Activated CD4-positive, alpha-beta memory T cell treated with anti-CD3 and anti-CD28 coated beads, Interleukin-2, amount 10 ng/mL, durations not matched to agents 7 days and 5 days (primary cell): ENCODE data around the gene ARRB1. TPM values are rescaled to one million over a fixed set of nuclear protein-coding genes. Genes with fewer than 3 reads are reported as not detected.

Source experiments
- CTCF ChIA-PET: fragments of 350-600 bp; sonication (Branson Sonifier 250); formaldehyde crosslinking; loops from one replicate; lab custom pipeline; 2021; ENCODE audit warnings: antibody characterized with exemption, inconsistent platforms; lab: Charles Lee
- POLR2A ChIA-PET: fragments of 350-600 bp; sonication (Branson Sonifier 250); formaldehyde crosslinking; loops from one replicate; lab custom pipeline; 2021; ENCODE audit warnings: antibody characterized with exemption; lab: Charles Lee
- DNase-seq: peaks from one replicate; pipeline ENCODE4 v3.0.0-alpha.2; 2020
- H3K27ac Mint-ChIP-seq: one replicate; pipeline ENCODE4 v1.8.0; 2021; ENCODE audit warnings: mild to moderate bottlenecking, mixed read lengths
- H3K27me3 Mint-ChIP-seq: one replicate; pipeline ENCODE4 v1.8.0; 2021; ENCODE audit warnings: mixed read lengths
- H3K36me3 Mint-ChIP-seq: one replicate; pipeline ENCODE4 v1.8.0; 2021; ENCODE audit warnings: low read depth, mixed read lengths
- H3K4me1 Mint-ChIP-seq: one replicate; pipeline ENCODE4 v1.8.0; 2021; ENCODE audit warnings: mixed read lengths
- H3K4me3 Mint-ChIP-seq: one replicate; pipeline ENCODE4 v1.8.0; 2021; ENCODE audit warnings: mild to moderate bottlenecking, mixed read lengths
- H3K9me3 Mint-ChIP-seq: one replicate; pipeline ENCODE4 v1.8.0; 2021; ENCODE audit warnings: mixed read lengths
- total RNA-seq, 2 experiments: library from RNA; stranded (reverse); gene quantifications; one replicate each; pipeline ENCODE4 v1.2.3, GENCODE V29; 2021

The ARRB1 gene
- total RNA-seq, 2 experiments from 2014 or later = 13.4 to 19.0 TPM

- ChIA-PET CTCF (no interaction called here), POLR2A (no interaction called here)
- no peak overlapping the region for H3K4me3 Mint-ChIP-seq
These were observed 3.5 kb downstream of the ARRB1 start for GRCh38 chr11:75347781-75348566.

GRCh38 chr11:75346912-75347647 is 4.4 kb downstream of the ARRB1 start:
- Mint-ChIP-seq H3K4me3 (no peak overlapping the region), H3K36me3 (no peaks in the 10 kb centered on the region), H3K27me3 (no peaks in the 10 kb centered on the region), H3K4me1 (peaks cover 44% of the 10 kb centered on the region), H3K9me3 (no peaks in the 10 kb centered on the region), H3K27ac (no peak overlapping the region)
- POLR2A ChIA-PET = no interaction called here
- CTCF ChIA-PET = interaction anchor here (0.5 kb wide), 1 partner anchor 23 kb away, joined by 3 read pairs; no protein-coding TSS in a partner anchor
- DNase-seq = no peak

More at GRCh38 chr11:75347781-75348566, 3.5 kb downstream of the ARRB1 start:
- no peak overlapping the region for H3K27ac Mint-ChIP-seq
- H3K4me1 Mint-ChIP-seq = peaks cover 45% of the 10 kb centered on the region
- H3K9me3 Mint-ChIP-seq = no peaks in the 10 kb centered on the region
- no peaks in the 10 kb centered on the region for H3K27me3 Mint-ChIP-seq
- DNase-seq = no peak
- no peaks in the 10 kb centered on the region for H3K36me3 Mint-ChIP-seq

GRCh38 chr11:75346296-75346695 is 5.2 kb downstream of the ARRB1 start:
- H3K9me3 Mint-ChIP-seq = no peaks in the 10 kb centered on the region
- no peak for DNase-seq
- no peak overlapping the region for H3K27ac Mint-ChIP-seq
- CTCF ChIA-PET = interaction anchor here (0.5 kb wide), 1 partner anchor 24 kb away, joined by 3 read pairs; no protein-coding TSS in a partner anchor
- H3K4me3 Mint-ChIP-seq = no peak overlapping the region
- no peaks in the 10 kb centered on the region for H3K27me3 Mint-ChIP-seq
- no peaks in the 10 kb centered on the region for H3K36me3 Mint-ChIP-seq
- POLR2A ChIA-PET = no interaction called here
- H3K4me1 Mint-ChIP-seq = peaks cover 47% of the 10 kb centered on the region

- H3K36me3 Mint-ChIP-seq = no peaks in the 10 kb centered on the region
- DNase-seq = no peak
- ChIA-PET POLR2A (no interaction called here), CTCF (no interaction called here)
- H3K4me3 Mint-ChIP-seq = no peak overlapping the region
- H3K27me3 Mint-ChIP-seq = no peaks in the 10 kb centered on the region
- H3K4me1 Mint-ChIP-seq = peaks cover 49% of the 10 kb centered on the region
- no peak overlapping the region for H3K27ac Mint-ChIP-seq
- no peaks in the 10 kb centered on the region for H3K9me3 Mint-ChIP-seq
These were observed 5.9 kb downstream of the ARRB1 start for GRCh38 chr11:75345455-75346160.

- no peak for DNase-seq
- Mint-ChIP-seq H3K27ac (no peak overlapping the region), H3K9me3 (no peaks in the 10 kb centered on the region), H3K36me3 (no peaks in the 10 kb centered on the region), H3K4me1 (peaks cover 50% of the 10 kb centered on the region), H3K27me3 (no peaks in the 10 kb centered on the region), H3K4me3 (no peak overlapping the region)
- POLR2A ChIA-PET = no interaction called here
- CTCF ChIA-PET = no interaction called here
These were observed 6.6 kb downstream of the ARRB1 start for GRCh38 chr11:75344761-75345454.

- CTCF ChIA-PET = no interaction called here
- H3K27ac Mint-ChIP-seq = no peak overlapping the region
- peaks cover 56% of the 10 kb centered on the region for H3K4me1 Mint-ChIP-seq
These were observed 7.3 kb downstream of the ARRB1 start for GRCh38 chr11:75344186-75344585.

GRCh38 chr11:75342966-75343870 is 8.2 kb downstream of the ARRB1 start:
- Mint-ChIP-seq H3K27ac (no peak overlapping the region), H3K27me3 (no peaks in the 10 kb centered on the region), H3K4me1 (peaks cover 63% of the 10 kb centered on the region), H3K36me3 (no peaks in the 10 kb centered on the region), H3K4me3 (no peak overlapping the region), H3K9me3 (no peaks in the 10 kb centered on the region)
- ChIA-PET CTCF (interaction anchor here (0.7 to 1.7 kb wide), 3 partner anchors 13 to 63 kb away, joined by 3 to 4 read pairs (median 4); no protein-coding TSS in a partner anchor), POLR2A (interaction anchor here (1.0 to 4.9 kb wide), 2 partner anchors 8 to 40 kb away, joined by 3 to 49 read pairs; partner anchors contain the start of gene ARRB1)
- DNase-seq = no peak

More at GRCh38 chr11:75344186-75344585, 7.3 kb downstream of the ARRB1 start:
- POLR2A ChIA-PET = no interaction called here
- H3K9me3 Mint-ChIP-seq = no peaks in the 10 kb centered on the region
- H3K36me3 Mint-ChIP-seq = no peaks in the 10 kb centered on the region
- no peaks in the 10 kb centered on the region for H3K27me3 Mint-ChIP-seq
- no peak overlapping the region for H3K4me3 Mint-ChIP-seq
- DNase-seq = no peak

GRCh38 chr11:75342231-75342918 is 9.1 kb downstream of the ARRB1 start:
- no peak overlapping the region for H3K4me3 Mint-ChIP-seq
- CTCF ChIA-PET = interaction anchor here (1.7 to 2.8 kb wide), 2 partner anchors 12 to 62 kb away, joined by 4 to 12 read pairs; no protein-coding TSS in a partner anchor
- H3K27ac Mint-ChIP-seq = peak overlapping the region; percentile 45
- DNase-seq = no peak
- POLR2A ChIA-PET = interaction anchor here (1.0 to 4.9 kb wide), 2 partner anchors 9 to 40 kb away, joined by 3 to 49 read pairs; partner anchors contain the start of gene ARRB1
- H3K27me3 Mint-ChIP-seq = no peaks in the 10 kb centered on the region
- H3K4me1 Mint-ChIP-seq = peaks cover 66% of the 10 kb centered on the region
- no peaks in the 10 kb centered on the region for H3K9me3 Mint-ChIP-seq
- no peaks in the 10 kb centered on the region for H3K36me3 Mint-ChIP-seq

GRCh38 chr11:75341612-75342011 is 9.8 kb downstream of the ARRB1 start:
- H3K9me3 Mint-ChIP-seq = no peaks in the 10 kb centered on the region
- CTCF ChIA-PET = interaction anchor here (1.1 to 2.8 kb wide), 3 partner anchors 13 to 61 kb away, joined by 4 to 12 read pairs (median 5); no protein-coding TSS in a partner anchor
- peak overlapping the region; percentile 86 for H3K27ac Mint-ChIP-seq
- H3K4me1 Mint-ChIP-seq = peaks cover 69% of the 10 kb centered on the region
- H3K27me3 Mint-ChIP-seq = no peaks in the 10 kb centered on the region
- no peak overlapping the region for H3K4me3 Mint-ChIP-seq
- no peaks in the 10 kb centered on the region for H3K36me3 Mint-ChIP-seq
- POLR2A ChIA-PET = interaction anchor here (4.9 kb wide), 1 partner anchor 10 kb away, joined by 49 read pairs; the partner anchor contains the start of gene ARRB1
- DNase-seq = no peak

- POLR2A ChIA-PET = interaction anchor here (0.7 to 4.9 kb wide), 8 partner anchors 11 to 183 kb away, joined by 3 to 49 read pairs (median 3); partner anchors contain the start of gene ARRB1
- Mint-ChIP-seq H3K4me1 (peaks cover 58% of the 10 kb centered on the region), H3K27ac (peak overlapping the region; percentile 86), H3K9me3 (no peaks in the 10 kb centered on the region), H3K4me3 (no peak overlapping the region), H3K27me3 (no peaks in the 10 kb centered on the region), H3K36me3 (no peaks in the 10 kb centered on the region)
- CTCF ChIA-PET = interaction anchor here (0.9 to 2.8 kb wide), 12 partner anchors 10 to 197 kb away, joined by 3 to 15 read pairs (median 4); no protein-coding TSS in a partner anchor
- DNase-seq = no peak
These were observed 11.6 kb downstream of the ARRB1 start for GRCh38 chr11:75339685-75340409.
